ENCODE results near the gene AXIN1. TPM values are rescaled to one million over a fixed set of nuclear protein-coding genes. Genes with fewer than 3 reads are reported as not detected.

AXIN1 gene
- total RNA-seq, 1 donor from 2014 or later = 19.6 TPM

DNA sequence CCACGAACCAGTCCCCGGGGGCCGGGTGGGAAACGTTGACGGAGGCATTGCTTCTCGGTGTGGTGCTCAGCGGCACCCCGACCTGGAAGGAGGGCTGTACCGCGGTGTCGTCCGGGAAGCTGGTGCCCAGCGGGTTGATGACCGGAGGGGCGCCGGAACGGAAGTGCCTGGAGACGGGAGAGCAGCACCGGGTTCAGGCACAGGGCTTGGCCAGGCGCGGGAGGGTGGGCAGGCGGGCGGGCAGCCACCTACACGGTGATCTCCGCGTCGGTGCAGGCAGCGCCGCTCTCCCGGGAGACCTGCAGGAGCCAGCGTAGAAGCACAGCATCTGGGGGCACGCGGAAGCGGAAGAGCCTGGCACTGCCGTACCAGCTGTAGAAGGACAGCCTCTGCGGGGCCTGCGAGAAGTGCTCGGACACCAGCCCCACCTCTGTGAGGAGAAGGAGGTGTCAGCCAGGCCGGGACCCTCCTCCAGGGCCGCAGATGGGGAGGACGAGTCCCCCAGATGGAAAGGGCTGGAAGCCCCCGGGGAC is 25.0 kb upstream of the AXIN1 start:
- DNase-seq (ENCODE audit: low spot score) = no peak
- Mint-ChIP-seq H3K9me3 (no peaks in the 10 kb centered on the region), H3K27me3 (ENCODE audit: insufficient read depth, low read depth) (peaks cover 7% of the 10 kb centered on the region), H3K4me3 (no peak overlapping the region), H3K4me1 (peaks cover 8% of the 10 kb centered on the region), H3K27ac (no peak overlapping the region), H3K36me3 (no peaks in the 10 kb centered on the region)
- Histone ChIP-seq H3K27me3 (peaks cover 7% of the 10 kb centered on the region), H4K20me1 (ENCODE audit: low read depth) (peaks cover 34% of the 10 kb centered on the region), H3K27ac (no peak overlapping the region), H3K79me2 (ENCODE audit: low read depth) (peaks cover 23% of the 10 kb centered on the region), H3F3A (ENCODE audit: low read depth) (peaks cover 17% of the 10 kb centered on the region), H3K9me3 (ENCODE audit: low read depth) (no peaks in the 10 kb centered on the region), H3K4me2 (no peak overlapping the region), H3K4me1 (peaks cover 15% of the 10 kb centered on the region), H3K36me3 (no peaks in the 10 kb centered on the region), H2AFZ (replicated peaks) (no peak overlapping the region), H3K9ac (no peak overlapping the region), H3K4me3 (no peak overlapping the region)
- TF ChIP-seq, protein P1, sequence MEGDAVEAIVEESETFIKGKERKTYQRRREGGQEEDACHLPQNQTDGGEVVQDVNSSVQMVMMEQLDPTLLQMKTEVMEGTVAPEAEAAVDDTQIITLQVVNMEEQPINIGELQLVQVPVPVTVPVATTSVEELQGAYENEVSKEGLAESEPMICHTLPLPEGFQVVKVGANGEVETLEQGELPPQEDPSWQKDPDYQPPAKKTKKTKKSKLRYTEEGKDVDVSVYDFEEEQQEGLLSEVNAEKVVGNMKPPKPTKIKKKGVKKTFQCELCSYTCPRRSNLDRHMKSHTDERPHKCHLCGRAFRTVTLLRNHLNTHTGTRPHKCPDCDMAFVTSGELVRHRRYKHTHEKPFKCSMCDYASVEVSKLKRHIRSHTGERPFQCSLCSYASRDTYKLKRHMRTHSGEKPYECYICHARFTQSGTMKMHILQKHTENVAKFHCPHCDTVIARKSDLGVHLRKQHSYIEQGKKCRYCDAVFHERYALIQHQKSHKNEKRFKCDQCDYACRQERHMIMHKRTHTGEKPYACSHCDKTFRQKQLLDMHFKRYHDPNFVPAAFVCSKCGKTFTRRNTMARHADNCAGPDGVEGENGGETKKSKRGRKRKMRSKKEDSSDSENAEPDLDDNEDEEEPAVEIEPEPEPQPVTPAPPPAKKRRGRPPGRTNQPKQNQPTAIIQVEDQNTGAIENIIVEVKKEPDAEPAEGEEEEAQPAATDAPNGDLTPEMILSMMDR (IDR thresholded peaks at IDR 0.05) = no peak
- TF ChIP-seq EZH2phosphoT487 (IDR thresholded peaks at IDR 0.05) = no peak
- TF ChIP-seq EZH2 (IDR thresholded peaks at IDR 0.05) = no peak

DNA sequence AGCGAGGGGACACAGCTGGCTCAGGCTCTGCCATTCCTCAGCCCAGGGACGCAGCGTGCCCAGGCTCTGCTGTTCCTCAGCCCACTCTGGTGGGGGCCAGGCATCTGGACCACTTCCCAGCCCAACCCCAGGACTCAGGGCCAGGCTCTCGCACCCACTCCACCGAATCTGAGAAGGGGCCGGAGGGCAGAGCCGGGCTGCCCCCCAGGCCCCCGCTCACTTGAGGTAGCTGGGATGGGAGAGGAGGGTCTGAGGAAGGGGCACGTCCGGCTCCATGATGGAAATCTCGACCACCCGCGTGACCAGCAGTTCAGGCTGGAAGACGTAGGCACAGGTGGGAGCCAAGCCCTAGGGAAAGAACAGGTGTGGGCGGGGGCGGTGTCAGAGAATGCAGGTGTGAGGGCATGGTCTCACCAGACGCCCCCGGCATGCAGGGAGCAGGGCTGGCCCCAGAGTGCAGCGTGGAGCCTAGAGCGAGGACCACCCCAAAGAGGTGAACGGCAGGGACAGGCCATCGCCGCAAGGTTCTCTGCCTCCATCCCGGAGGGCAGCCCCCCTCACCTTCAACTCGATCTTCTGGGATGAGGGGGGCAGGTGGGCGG is 24.4 kb upstream of the AXIN1 start:
- no peak overlapping the region for H3K4me3 ChIP-seq
- Mint-ChIP-seq H3K9me3 (no peaks in the 10 kb centered on the region), H3K27ac (no peak overlapping the region), H3K4me3 (no peak overlapping the region), H3K36me3 (peaks cover under 1% of the 10 kb centered on the region), H3K4me1 (peaks cover 7% of the 10 kb centered on the region), H3K27me3 (ENCODE audit: insufficient read depth, low read depth) (peaks cover 6% of the 10 kb centered on the region)
- no peak overlapping the region for H3K9ac ChIP-seq
- H3F3A ChIP-seq (ENCODE audit: low read depth) = peaks cover 11% of the 10 kb centered on the region
- no peak overlapping the region for H3K4me2 ChIP-seq
- H3K27me3 ChIP-seq = peaks cover 1% of the 10 kb centered on the region
- peaks cover 11% of the 10 kb centered on the region for H3K4me1 ChIP-seq
- no peak for TF ChIP-seq EZH2 (IDR thresholded peaks at IDR 0.05)
- no peak for TF ChIP-seq EZH2phosphoT487 (IDR thresholded peaks at IDR 0.05)
- TF ChIP-seq, protein P1 (IDR thresholded peaks at IDR 0.05) = no peak
- DNase-seq (ENCODE audit: low spot score) = no peak
- no peaks in the 10 kb centered on the region for H3K36me3 ChIP-seq
- no peaks in the 10 kb centered on the region for H3K9me3 ChIP-seq (ENCODE audit: low read depth)
- H2AFZ ChIP-seq (replicated peaks) = no peak overlapping the region
- H3K27ac ChIP-seq = no peak overlapping the region
- peaks cover 23% of the 10 kb centered on the region for H3K79me2 ChIP-seq (ENCODE audit: low read depth)
- H4K20me1 ChIP-seq (ENCODE audit: low read depth) = peaks cover 30% of the 10 kb centered on the region

DNA sequence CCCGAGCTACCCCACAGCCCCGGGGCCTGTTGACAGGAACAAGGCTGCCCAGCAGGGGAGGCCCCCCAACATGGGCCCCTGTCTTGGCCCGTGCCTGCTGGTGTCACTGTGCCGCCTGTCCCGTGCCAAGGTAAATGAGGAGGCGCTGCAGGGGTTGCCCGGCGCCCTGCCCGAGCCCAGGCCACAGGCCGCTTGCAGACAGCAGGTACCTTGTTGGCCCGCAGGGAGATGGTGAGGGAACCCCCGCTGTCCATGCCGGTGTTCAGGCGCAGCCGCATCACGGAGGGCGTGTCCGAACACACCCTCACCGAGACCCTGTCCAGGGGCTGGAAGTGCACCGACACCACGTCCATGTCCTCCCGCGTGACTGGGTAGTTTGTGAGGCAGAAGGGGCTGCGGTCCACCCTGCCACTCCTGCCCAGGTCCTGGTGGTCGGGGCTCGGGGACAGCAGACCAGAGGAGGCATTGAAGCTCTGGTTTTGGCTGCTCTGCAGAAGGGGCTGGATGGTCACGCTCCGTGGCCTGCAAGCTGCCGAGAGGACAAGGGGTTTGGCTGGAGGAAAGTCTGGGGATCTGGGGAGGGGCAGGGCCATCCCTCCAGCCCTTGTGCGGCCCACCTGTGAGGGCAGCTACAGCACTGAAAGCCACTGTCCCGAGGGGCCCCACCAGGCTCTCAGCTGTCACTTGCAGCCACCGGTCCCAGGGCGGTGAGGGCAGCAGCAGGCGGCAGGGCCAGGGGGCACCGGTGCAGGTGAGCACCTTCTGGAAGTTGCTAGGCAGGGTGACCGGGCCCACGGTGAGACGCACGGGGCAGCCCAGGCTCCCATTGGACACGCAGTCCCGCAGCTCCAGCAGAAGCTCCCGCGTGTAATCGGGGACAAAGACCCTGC is 23.6 kb upstream of the AXIN1 start:
- Histone ChIP-seq H4K20me1 (ENCODE audit: low read depth) (peaks cover 30% of the 10 kb centered on the region), H3K4me3 (no peak overlapping the region), H3K27me3 (no peaks in the 10 kb centered on the region), H3K9ac (no peak overlapping the region), H3K9me3 (ENCODE audit: low read depth) (no peaks in the 10 kb centered on the region), H2AFZ (replicated peaks) (no peak overlapping the region), H3K79me2 (ENCODE audit: low read depth) (peaks cover 23% of the 10 kb centered on the region), H3K4me1 (peaks cover 11% of the 10 kb centered on the region), H3K27ac (no peak overlapping the region), H3K36me3 (no peaks in the 10 kb centered on the region), H3F3A (ENCODE audit: low read depth) (peaks cover 9% of the 10 kb centered on the region), H3K4me2 (no peak overlapping the region)
- Mint-ChIP-seq H3K36me3 (peaks cover 2% of the 10 kb centered on the region), H3K4me1 (peaks cover 9% of the 10 kb centered on the region), H3K9me3 (no peaks in the 10 kb centered on the region), H3K4me3 (no peak overlapping the region), H3K27me3 (ENCODE audit: insufficient read depth, low read depth) (peaks cover 6% of the 10 kb centered on the region), H3K27ac (no peak overlapping the region)
- TF ChIP-seq, protein P1 (IDR thresholded peaks at IDR 0.05) = no peak
- TF ChIP-seq EZH2 (IDR thresholded peaks at IDR 0.05) = no peak
- no peak for TF ChIP-seq EZH2phosphoT487 (IDR thresholded peaks at IDR 0.05)
- DNase-seq (ENCODE audit: low spot score) = no peak

All from neural progenitor cell (in vitro differentiated cells).